IPS-20b (cell line): Measurements from ENCODE around the gene IFT122.

ENCODE experiments used
- H3K27ac ChIP-seq: one replicate; pipeline ENCODE4 v1.5.1; 2013; ENCODE audit warnings: low read length
- H3K27me3 ChIP-seq: 2 replicates; pipeline ENCODE4 v1.6.1; 2013; ENCODE audit warnings: mild to moderate bottlenecking, low read length, inconsistent platforms; ENCODE audit not compliant: insufficient read depth
- H3K36me3 ChIP-seq: 2 replicates; pipeline ENCODE4 v1.6.1; 2013; ENCODE audit warnings: low read depth, mild to moderate bottlenecking, inconsistent platforms, low read length, moderate library complexity; ENCODE audit not compliant: insufficient read depth
- H3K4me1 ChIP-seq: 2 replicates; pipeline ENCODE4 v1.6.1; 2013; ENCODE audit warnings: mild to moderate bottlenecking, control low read depth, inconsistent platforms, low read length, moderate library complexity; ENCODE audit not compliant: insufficient read depth
- H3K4me3 ChIP-seq: 2 replicates; pipeline ENCODE4 v1.5.1; 2013; ENCODE audit warnings: mild to moderate bottlenecking, low read length, inconsistent platforms
- H3K9ac ChIP-seq: 2 replicates; pipeline ENCODE4 v1.6.1; 2013; ENCODE audit warnings: low read depth, mild to moderate bottlenecking, inconsistent platforms, low read length, moderate library complexity
- H3K9me3 ChIP-seq: 2 replicates; pipeline ENCODE4 v1.6.1; 2013; ENCODE audit warnings: mild to moderate bottlenecking, low read depth, low read length, inconsistent platforms; ENCODE audit not compliant: insufficient read depth

Gene IFT122

GRCh38 chr3:129527262-129527661, 87.2 kb downstream of the IFT122 start:
- no peak overlapping the region for H3K27ac ChIP-seq
- H3K4me3 ChIP-seq: no peak overlapping the region
- no peaks in the 10 kb centered on the region for H3K36me3 ChIP-seq
- peaks cover 13% of the 10 kb centered on the region for H3K4me1 ChIP-seq
- no peak overlapping the region for H3K9ac ChIP-seq
- no peaks in the 10 kb centered on the region for H3K27me3 ChIP-seq
- no peaks in the 10 kb centered on the region for H3K9me3 ChIP-seq

GRCh38 chr3:129528589-129529100, 88.6 kb downstream of the IFT122 start, which contains the start of gene RHO:
TSS of gene RHO (plus strand) at chr3:129528639. CDS start at chr3:129528734, 95 bp downstream.
- Histone ChIP-seq H3K27me3 (no peaks in the 10 kb centered on the region), H3K27ac (no peak within 1 kb of the TSS), H3K4me3 (no peak within 1 kb of the TSS)

GRCh38 chr3:129529436-129530210, 89.6 kb downstream of the IFT122 start:
- Histone ChIP-seq H3K27me3 (no peaks in the 10 kb centered on the region), H3K9me3 (no peaks in the 10 kb centered on the region), H3K9ac (peak overlapping the region; percentile 12; the same call in 1 of the 2 replicates), H3K4me1 (peaks cover 16% of the 10 kb centered on the region), H3K27ac (no peak overlapping the region), H3K36me3 (no peaks in the 10 kb centered on the region), H3K4me3 (peak overlapping the region; percentile 31; the same call in 1 of the 2 replicates)

More at GRCh38 chr3:129528589-129529100, 88.6 kb downstream of the IFT122 start, which contains the start of gene RHO:
- Histone ChIP-seq H3K9me3 (no peaks in the 10 kb centered on the region), H3K36me3 (no peaks in the 10 kb centered on the region), H3K9ac (no peak within 1 kb of the TSS), H3K4me1 (peaks cover 13% of the 10 kb centered on the region)

GRCh38 chr3:129530251-129530791, 90.3 kb downstream of the IFT122 start:
- Histone ChIP-seq H3K9me3 (no peaks in the 10 kb centered on the region), H3K27me3 (no peaks in the 10 kb centered on the region), H3K36me3 (no peaks in the 10 kb centered on the region), H3K9ac (peak overlapping the region; percentile 25; the same call in 1 of the 2 replicates), H3K27ac (no peak overlapping the region), H3K4me1 (peaks cover 16% of the 10 kb centered on the region), H3K4me3 (peak overlapping the region; percentile 31; the same call in 1 of the 2 replicates)

GRCh38 chr3:129530821-129531220, 90.8 kb downstream of the IFT122 start:
- Histone ChIP-seq H3K9ac (peak overlapping the region; percentile 25; the same call in 1 of the 2 replicates), H3K36me3 (no peaks in the 10 kb centered on the region), H3K4me1 (peaks cover 16% of the 10 kb centered on the region), H3K27me3 (no peaks in the 10 kb centered on the region), H3K4me3 (no peak overlapping the region), H3K27ac (no peak overlapping the region), H3K9me3 (no peaks in the 10 kb centered on the region)

- H3K9ac ChIP-seq: no peak overlapping the region
- H3K36me3 ChIP-seq: no peaks in the 10 kb centered on the region
- no peak overlapping the region for H3K27ac ChIP-seq
- H3K9me3 ChIP-seq: no peaks in the 10 kb centered on the region
- no peak overlapping the region for H3K4me3 ChIP-seq
- no peaks in the 10 kb centered on the region for H3K27me3 ChIP-seq
- H3K4me1 ChIP-seq: peaks cover 16% of the 10 kb centered on the region
Observed at GRCh38 chr3:129531699-129532098, 91.7 kb downstream of the IFT122 start.

- Histone ChIP-seq H3K36me3 (no peaks in the 10 kb centered on the region), H3K4me3 (no peak overlapping the region), H3K4me1 (peaks cover 16% of the 10 kb centered on the region), H3K9ac (no peak overlapping the region), H3K27ac (no peak overlapping the region), H3K9me3 (no peaks in the 10 kb centered on the region), H3K27me3 (no peaks in the 10 kb centered on the region)
Observed at GRCh38 chr3:129532261-129532660, 92.2 kb downstream of the IFT122 start.

GRCh38 chr3:129533406-129533805, 93.4 kb downstream of the IFT122 start:
- Histone ChIP-seq H3K4me1 (peaks cover 16% of the 10 kb centered on the region), H3K9ac (no peak overlapping the region), H3K27ac (no peak overlapping the region), H3K36me3 (no peaks in the 10 kb centered on the region), H3K27me3 (no peaks in the 10 kb centered on the region), H3K9me3 (no peaks in the 10 kb centered on the region), H3K4me3 (no peak overlapping the region)

- H3K4me3 ChIP-seq: no peak overlapping the region
- H3K27me3 ChIP-seq: no peaks in the 10 kb centered on the region
Observed at GRCh38 chr3:129534428-129535027, 94.5 kb downstream of the IFT122 start.

GRCh38 chr3:129535075-129535474, 95.1 kb downstream of the IFT122 start:
- H3K4me1 ChIP-seq: peaks cover 15% of the 10 kb centered on the region
- no peak overlapping the region for H3K27ac ChIP-seq
- no peaks in the 10 kb centered on the region for H3K36me3 ChIP-seq
- H3K9me3 ChIP-seq: no peaks in the 10 kb centered on the region
- H3K9ac ChIP-seq: no peak overlapping the region
- H3K4me3 ChIP-seq: no peak overlapping the region
- H3K27me3 ChIP-seq: no peaks in the 10 kb centered on the region

More at GRCh38 chr3:129534428-129535027, 94.5 kb downstream of the IFT122 start:
- Histone ChIP-seq H3K36me3 (no peaks in the 10 kb centered on the region), H3K9ac (no peak overlapping the region), H3K27ac (no peak overlapping the region), H3K9me3 (no peaks in the 10 kb centered on the region), H3K4me1 (peaks cover 20% of the 10 kb centered on the region)

GRCh38 chr3:129536374-129536667, 96.3 kb downstream of the IFT122 start:
- Histone ChIP-seq H3K9ac (no peak overlapping the region), H3K27me3 (no peaks in the 10 kb centered on the region), H3K9me3 (no peaks in the 10 kb centered on the region), H3K4me3 (no peak overlapping the region), H3K36me3 (no peaks in the 10 kb centered on the region), H3K4me1 (peaks cover 7% of the 10 kb centered on the region; the same call in 1 of the 2 replicates), H3K27ac (no peak overlapping the region)
